SK-N-SH (cell line): ENCODE data around the gene NKAPL. TPM values are rescaled to one million over a fixed set of nuclear protein-coding genes. Genes with fewer than 3 reads are reported as not detected.

Experiments used
- CTCF ChIA-PET: fragments of 300-600, 350-600 bp; formaldehyde crosslinking; extraction: SDS; loops from one replicate; lab custom pipeline; 2021; lab: Yijun Ruan, JAX
- POLR2A ChIA-PET: fragments of 350-600 bp; sonication (Branson Sonifier 250); formaldehyde crosslinking; extraction: SDS; loops from one replicate; lab custom pipeline; 2020; ENCODE audit warnings: antibody characterized with exemption, inconsistent platforms; lab: Yijun Ruan, JAX
- DNase-seq: peaks from one replicate; pipeline ENCODE4 v3.0.0; 2012
- H2AFZ ChIP-seq: fragments of 200-600 bp; sonication (generic); 2 replicates; pipeline ENCODE4 v1.8.1; 2016; ENCODE audit warnings: antibody characterized with exemption, mild to moderate bottlenecking, low read depth
- H3F3A ChIP-seq: fragments of 200-600 bp; sonication (generic); replicated peaks from 2 replicates; pipeline ENCODE3; 2016; ENCODE audit warnings: antibody characterized with exemption, mild to moderate bottlenecking; ENCODE audit not compliant: insufficient read depth
- H3K27ac ChIP-seq, 2 experiments: fragments of 200-500 bp in 1 of 2; fragments of 200-600 bp in 1 of 2; sonication (Bioruptor generic) in 1 of 2; sonication (generic), shearing (Covaris generic) in 1 of 2; 2 replicates each; pipeline versions ENCODE4 v1.5.1 to v1.6.1; 2014 to 2016; ENCODE audit warnings: low read depth in 2 of 2, inconsistent platforms in 1 of 2, low read length in 1 of 2, mild to moderate bottlenecking in 1 of 2, mixed read lengths in 1 of 2
- H3K27me3 ChIP-seq: fragments of 200-600 bp; sonication (generic), shearing (Covaris generic); 2 replicates; pipeline ENCODE4 v1.6.1; 2016; ENCODE audit warnings: mixed run types; ENCODE audit not compliant: insufficient read depth
- H3K36me3 ChIP-seq, 2 experiments: fragments of 200-500 bp in 1 of 2; fragments of 200-600 bp in 1 of 2; sonication (Bioruptor generic) in 1 of 2; sonication (generic) in 1 of 2; replicated peaks in 1 of 2; 2 replicates each; pipeline versions ENCODE3 to v1.5.1; 2014 to 2016; ENCODE audit warnings: low read length in 1 of 2, mild to moderate bottlenecking in 1 of 2; ENCODE audit not compliant: insufficient read depth in 2 of 2, control insufficient read depth in 1 of 2
- H3K4me1 ChIP-seq, 2 experiments: fragments of 200-500 bp in 1 of 2; fragments of 200-600 bp in 1 of 2; sonication (Bioruptor generic) in 1 of 2; sonication (generic), shearing (Covaris generic) in 1 of 2; 2 replicates each; pipeline versions ENCODE4 v1.5.1 to v1.6.1; 2014 to 2016; ENCODE audit warnings: low read depth in 1 of 2, low read length in 1 of 2, mixed run types in 1 of 2; ENCODE audit not compliant: insufficient read depth in 2 of 2, control insufficient read depth in 1 of 2
- H3K4me2 ChIP-seq: fragments of 200-600 bp; sonication (generic), shearing (Covaris generic); 2 replicates; pipeline ENCODE4 v1.6.1; 2017; ENCODE audit warnings: mixed run types
- H3K4me3 ChIP-seq, 2 experiments: fragments of 200-500 bp in 1 of 2; fragments of 200-600 bp in 1 of 2; sonication (Bioruptor generic) in 1 of 2; sonication (generic), shearing (Covaris generic) in 1 of 2; 2 replicates each; pipeline versions ENCODE4 v1.5.1 to v1.8.1; 2014 to 2016; ENCODE audit warnings: low read depth in 2 of 2, inconsistent platforms in 1 of 2, low read length in 1 of 2, mild to moderate bottlenecking in 1 of 2, mixed read lengths in 1 of 2, moderate library complexity in 1 of 2
- H3K79me2 ChIP-seq: fragments of 200-600 bp; sonication (generic); 2 replicates; pipeline ENCODE4 v1.8.1; 2017; ENCODE audit warnings: mild to moderate bottlenecking; ENCODE audit not compliant: insufficient read depth
- H3K9ac ChIP-seq: fragments of 200-600 bp; sonication (generic); 2 replicates; pipeline ENCODE4 v1.6.1; 2017; ENCODE audit warnings: mixed run types
- H3K9me2 ChIP-seq: fragments of 200-600 bp; sonication (generic); 2 replicates; pipeline ENCODE4 v1.6.1; 2017; ENCODE audit warnings: mixed run types
- H3K9me3 ChIP-seq: fragments of 200-600 bp; sonication (generic); 2 replicates; pipeline ENCODE4 v1.6.1; 2017; ENCODE audit warnings: mixed run types, mild to moderate bottlenecking, moderate library complexity
- H4K20me1 ChIP-seq: fragments of 200-600 bp; sonication (generic); 2 replicates; pipeline ENCODE4 v1.6.1; 2017; ENCODE audit warnings: mild to moderate bottlenecking, mixed run types; ENCODE audit not compliant: insufficient read depth
- CHD2 ChIP-seq: fragments of 150-350 bp; IDR thresholded peaks from 2 replicates; pipeline ENCODE4 v1.6.1; 2018; ENCODE audit warnings: low read length; ENCODE audit not compliant: partially characterized antibody
- CTCF ChIP-seq: fragments of 200-600 bp; sonication (generic); IDR thresholded peaks from 2 replicates; pipeline ENCODE4 v1.6.1; 2017; ENCODE audit warnings: antibody characterized with exemption, mild to moderate bottlenecking, moderate library complexity
- ELF1 ChIP-seq: IDR thresholded peaks from 2 replicates; pipeline ENCODE4 v1.4.0; 2012
- EZH2phosphoT487 ChIP-seq: fragments of 200-600 bp; sonication (generic); IDR thresholded peaks from 2 replicates; pipeline ENCODE4 v1.6.1; 2017; ENCODE audit warnings: low read depth, mixed run types, mild to moderate bottlenecking, antibody characterized with exemption, moderate library complexity, borderline replicate concordance
- FOSL2 ChIP-seq: IDR thresholded peaks from 2 replicates; pipeline ENCODE4 v1.4.0; 2012; ENCODE audit warnings: low read depth, mild to moderate bottlenecking, moderate library complexity, borderline replicate concordance
- FOXJ3 ChIP-seq: sonication (generic); formaldehyde crosslinking; IDR thresholded peaks from 2 replicates; pipeline ENCODE4 v1.5.1; 2020; ENCODE audit warnings: mild to moderate bottlenecking, missing genetic modification reagents
- GABPA ChIP-seq: IDR thresholded peaks from 2 replicates; pipeline ENCODE4 v1.4.0; 2012; ENCODE audit warnings: low read depth, mild to moderate bottlenecking
- GATA2 ChIP-seq: sonication (generic); formaldehyde crosslinking; IDR thresholded peaks from 2 replicates; pipeline ENCODE4 v1.5.0; 2020; ENCODE audit warnings: mild to moderate bottlenecking, missing genetic modification reagents
- IRF3 ChIP-seq: fragments of 150-350 bp; IDR thresholded peaks from 2 replicates; pipeline ENCODE4 v1.6.1; 2016; ENCODE audit warnings: mild to moderate bottlenecking, low read depth, low read length
- JUND ChIP-seq: IDR thresholded peaks from 2 replicates; pipeline ENCODE4 v1.4.0; 2012
- NFIC ChIP-seq: IDR thresholded peaks from 2 replicates; pipeline ENCODE4 v1.4.0; 2012; ENCODE audit warnings: borderline replicate concordance
- NRF1 ChIP-seq: IDR thresholded peaks from 2 replicates; pipeline ENCODE4 v1.6.1; 2012; ENCODE audit warnings: low read depth, mild to moderate bottlenecking, low read length
- RAD21 ChIP-seq: IDR thresholded peaks from 2 replicates; pipeline ENCODE4 v1.6.1; 2012; ENCODE audit warnings: mild to moderate bottlenecking, low read length
- SMC3 ChIP-seq: IDR thresholded peaks from 2 replicates; pipeline ENCODE4 v1.6.1; 2012; ENCODE audit warnings: low read depth, low read length, improper control_type of control experiment
- TEAD4 ChIP-seq: IDR thresholded peaks from 2 replicates; pipeline ENCODE4 v1.4.0; 2012; ENCODE audit warnings: mild to moderate bottlenecking, borderline replicate concordance; ENCODE audit not compliant: insufficient read depth
- USF1 ChIP-seq: IDR thresholded peaks from 2 replicates; pipeline ENCODE4 v1.4.0; 2012; ENCODE audit warnings: low read depth, borderline replicate concordance
- YY1 ChIP-seq: IDR thresholded peaks from 2 replicates; pipeline ENCODE4 v1.4.0; 2012; ENCODE audit warnings: low read depth, mild to moderate bottlenecking
- WGBS: methylation state at CpG from one replicate; pipeline ENCODE4 v1.1.6; 2017; ENCODE audit warnings: low lambda C conversion rate; 5-methylcytosine and 5-hydroxymethylcytosine counted together
- polyA plus RNA-seq, 3 experiments: library from polyadenylated mRNA; depleted of rRNA; stranded (reverse); fragments of >200 nt; gene quantifications; 2 replicates each; pipeline ENCODE4 v1.2.3, GENCODE V29; 2012
- TF ChIP-seq, protein P1 (sequence below): fragments of 150-350 bp; IDR thresholded peaks from 2 replicates; pipeline ENCODE4 v1.6.1; 2017; ENCODE audit warnings: antibody characterized with exemption, low read length, low read depth, borderline replicate concordance

NKAPL gene
- polyA plus RNA-seq, 1 of the 3 experiments (the other 2 are of a cell fraction): not detected

DNA sequence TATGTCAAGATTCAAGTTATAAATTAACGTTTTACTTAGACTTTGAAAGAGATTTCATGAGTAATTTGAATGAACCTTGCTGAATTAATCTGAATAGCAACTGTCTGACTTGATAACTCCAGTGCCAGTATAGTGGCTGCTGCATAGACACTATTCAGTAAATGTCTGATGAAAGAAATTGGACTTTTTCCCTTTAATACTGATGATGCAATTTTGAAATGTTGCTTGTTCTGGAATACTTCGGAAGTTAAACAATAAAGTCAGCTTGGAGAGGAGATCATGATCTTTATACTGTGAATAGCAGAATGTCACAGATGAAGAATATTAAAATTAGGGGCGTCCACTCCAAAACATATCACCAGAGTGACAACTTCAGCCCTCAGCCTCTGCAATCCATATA, 18.6 kb downstream of the NKAPL start:
- H3K27me3 ChIP-seq: no peaks in the 10 kb centered on the region
- WGBS: 55% methylated on average over 3 of the region's 3 CpGs
- H3K36me3 ChIP-seq: peaks cover 34 to 43% of the 10 kb centered on the region in 2 experiments
- no peaks in the 10 kb centered on the region for H3K9me2 ChIP-seq
- H3K4me1 ChIP-seq: peaks cover 0 to 7% of the 10 kb centered on the region in 2 experiments; a peak in 2 of 4 replicates
- CTCF ChIA-PET: interaction anchor here (1.5 kb wide), 1 partner anchor 51 kb away, joined by 3 read pairs; no protein-coding TSS in a partner anchor
- H3K4me3 ChIP-seq: no peak overlapping the region
- no peak overlapping the region for H3K9ac ChIP-seq
- DNase-seq: no peak
- H2AFZ ChIP-seq: no peak overlapping the region
- no peak overlapping the region for H3K4me2 ChIP-seq
- no peak for TF ChIP-seq GATA2 (CRISPR knock-in tag)
- no peak for TF ChIP-seq EZH2phosphoT487
- no peak for TF ChIP-seq IRF3
- TF ChIP-seq USF1: no peak
- no peak for TF ChIP-seq YY1
- no peak for TF ChIP-seq TEAD4
- no peak for TF ChIP-seq FOXJ3 (CRISPR knock-in tag)
- TF ChIP-seq SMC3: no peak
- no peak for TF ChIP-seq ELF1
- H3K79me2 ChIP-seq: peaks cover 9% of the 10 kb centered on the region; the same call in 1 of the 2 replicates
- H3K9me3 ChIP-seq: no peaks in the 10 kb centered on the region
- H4K20me1 ChIP-seq: no peaks in the 10 kb centered on the region
- H3K27ac ChIP-seq: no peak overlapping the region
- peaks cover 8% of the 10 kb centered on the region for H3F3A ChIP-seq
- POLR2A ChIA-PET: no interaction called here

GRCh38 chr6:28280595-28281287, 21.6 kb downstream of the NKAPL start:
- Histone ChIP-seq H3K9me3 (no peaks in the 10 kb centered on the region), H3K27ac (peak overlapping the region; percentile 35 to 62; a peak in 2 of 4 replicates), H3K36me3 (peaks cover 29 to 38% of the 10 kb centered on the region in 2 experiments), H3K79me2 (peaks cover 22% of the 10 kb centered on the region; the same call in 1 of the 2 replicates), H3K27me3 (no peaks in the 10 kb centered on the region), H3F3A (peaks cover 8% of the 10 kb centered on the region), H3K4me2 (peak overlapping the region; percentile 91), H3K4me1 (peaks cover 0 to 7% of the 10 kb centered on the region in 2 experiments; a peak in 2 of 4 replicates), H3K9ac (peak overlapping the region; percentile 72), H2AFZ (peak overlapping the region; percentile 99), H3K4me3 (peak overlapping the region; percentile 93 to 98), H4K20me1 (no peaks in the 10 kb centered on the region), H3K9me2 (no peaks in the 10 kb centered on the region)
- ChIA-PET POLR2A (interaction anchor here (0.8 to 2.8 kb wide), 8 partner anchors 13 to 176 kb away, joined by 3 to 22 read pairs (median 6); partner anchors contain the start of genes ZKSCAN3, ZSCAN26 and ZSCAN31), CTCF (interaction anchor here (0.6 to 1.9 kb wide), 7 partner anchors 14 to 152 kb away, joined by 3 to 10 read pairs (median 3); partner anchors contain the start of gene ZSCAN26)
- WGBS: 37% methylated on average over 3 of the region's 3 CpGs
- TF ChIP-seq GATA2 (CRISPR knock-in tag) (no peak), CTCF (no peak), JUND (no peak), ELF1 (no peak), YY1 (no peak), TEAD4 (no peak), FOSL2 (no peak), NRF1 (no peak), CHD2 (no peak), FOXJ3 (CRISPR knock-in tag) (no peak), RAD21 (no peak), GABPA (no peak), NFIC (no peak)
- TF ChIP-seq, protein P1, sequence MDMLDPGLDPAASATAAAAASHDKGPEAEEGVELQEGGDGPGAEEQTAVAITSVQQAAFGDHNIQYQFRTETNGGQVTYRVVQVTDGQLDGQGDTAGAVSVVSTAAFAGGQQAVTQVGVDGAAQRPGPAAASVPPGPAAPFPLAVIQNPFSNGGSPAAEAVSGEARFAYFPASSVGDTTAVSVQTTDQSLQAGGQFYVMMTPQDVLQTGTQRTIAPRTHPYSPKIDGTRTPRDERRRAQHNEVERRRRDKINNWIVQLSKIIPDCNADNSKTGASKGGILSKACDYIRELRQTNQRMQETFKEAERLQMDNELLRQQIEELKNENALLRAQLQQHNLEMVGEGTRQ: no peak
- no peak for DNase-seq
